ENCODE data around the gene GALNT9. TPM values are rescaled to one million over a fixed set of nuclear protein-coding genes. Genes with fewer than 3 reads are reported as not detected.
A peak's percentile ranks its signal among the peaks of the same experiment; 100 is the strongest.

The GALNT9 gene
- polyA plus RNA-seq, 3 donors = not detected

- DNase-seq = no peak
- H3K4me3 ChIP-seq (replicated peaks in 1 of 3; ENCODE audit: low read depth in 2 of 3, low read length in 3 of 3) = no peak overlapping the region
- no peak for TF ChIP-seq CTCF (IDR thresholded peaks at IDR 0.05)
- intact Hi-C loops (cut with micrococcal nuclease) = no loop called here
- no peaks in the 10 kb centered on the region for H4K20me1 ChIP-seq (ENCODE audit: insufficient read depth, low read length)
- no peaks in the 10 kb centered on the region for H3K9me3 ChIP-seq (replicated peaks in 1 of 2; ENCODE audit: control insufficient read depth in 1 of 2, insufficient read depth in 1 of 2, low read length in 2 of 2)
- H2AFZ ChIP-seq (ENCODE audit: insufficient read depth, low read depth, low read length, poor library complexity, severe bottlenecking) = no peak overlapping the region
- no peak overlapping the region for H3K4me2 ChIP-seq (replicated peaks; ENCODE audit: extremely low read depth, low read length, poor library complexity, severe bottlenecking)
- H3K36me3 ChIP-seq (replicated peaks in 1 of 2; ENCODE audit: control insufficient read depth in 1 of 2, insufficient read depth in 2 of 2, low read length in 2 of 2) = no peaks in the 10 kb centered on the region
- WGBS (ENCODE audit: insufficient coverage) = 80% methylated on average over 17 of the region's 22 CpGs
- no peaks in the 10 kb centered on the region for H3K4me1 Mint-ChIP-seq
- no peak overlapping the region for H3K27ac Mint-ChIP-seq
- no peak overlapping the region for H3K9ac ChIP-seq (ENCODE audit: insufficient read depth, low read length, poor library complexity, severe bottlenecking)
- no peaks in the 10 kb centered on the region for H3K36me3 Mint-ChIP-seq
- H3K9me3 Mint-ChIP-seq = peaks cover 0 to 5% (median 3%) of the 10 kb centered on the region in 7 donors
- H3K4me3 Mint-ChIP-seq = no peak overlapping the region
- H3K27me3 Mint-ChIP-seq (ENCODE audit: low read depth in 3 of 3) = peaks cover 31 to 56% (median 38%) of the 10 kb centered on the region in 3 donors
- H3K79me2 ChIP-seq (ENCODE audit: insufficient read depth, low read length) = no peaks in the 10 kb centered on the region
- H3K27ac ChIP-seq (ENCODE audit: low read depth in 1 of 2, low read length in 2 of 2) = no peak overlapping the region
- no peaks in the 10 kb centered on the region for H3K4me1 ChIP-seq (ENCODE audit: control insufficient read depth in 1 of 2, insufficient read depth in 2 of 2, low read length in 2 of 2)
- H3K27me3 ChIP-seq (ENCODE audit: control insufficient read depth in 2 of 2, insufficient read depth in 2 of 2, low read length in 2 of 2) = peaks cover 2 to 30% of the 10 kb centered on the region in 2 donors
Observed at GRCh38 chr12:132375747-132376463, 46.5 kb upstream of the GALNT9 start.

- no peak overlapping the region for H3K27ac ChIP-seq (ENCODE audit: low read depth in 1 of 2, low read length in 2 of 2)
- H3K9ac ChIP-seq (ENCODE audit: insufficient read depth, low read length, poor library complexity, severe bottlenecking) = no peak overlapping the region
- no peaks in the 10 kb centered on the region for H3K36me3 ChIP-seq (replicated peaks in 1 of 2; ENCODE audit: control insufficient read depth in 1 of 2, insufficient read depth in 2 of 2, low read length in 2 of 2)
- no peak overlapping the region for H3K27ac Mint-ChIP-seq
- DNase-seq = no peak
- no peaks in the 10 kb centered on the region for H3K4me1 Mint-ChIP-seq
- no peak overlapping the region for H3K4me2 ChIP-seq (replicated peaks; ENCODE audit: extremely low read depth, low read length, poor library complexity, severe bottlenecking)
- H3K79me2 ChIP-seq (ENCODE audit: insufficient read depth, low read length) = no peaks in the 10 kb centered on the region
- peaks cover 0 to 5% (median 3%) of the 10 kb centered on the region in 7 donors for H3K9me3 Mint-ChIP-seq
- H4K20me1 ChIP-seq (ENCODE audit: insufficient read depth, low read length) = no peaks in the 10 kb centered on the region
- no peaks in the 10 kb centered on the region for H3K9me3 ChIP-seq (replicated peaks in 1 of 2; ENCODE audit: control insufficient read depth in 1 of 2, insufficient read depth in 1 of 2, low read length in 2 of 2)
- no peaks in the 10 kb centered on the region for H3K36me3 Mint-ChIP-seq
- H3K27me3 ChIP-seq (ENCODE audit: control insufficient read depth in 2 of 2, insufficient read depth in 2 of 2, low read length in 2 of 2) = peaks cover 2 to 24% of the 10 kb centered on the region in 2 donors
- H2AFZ ChIP-seq (ENCODE audit: insufficient read depth, low read depth, low read length, poor library complexity, severe bottlenecking) = no peak overlapping the region
- H3K4me1 ChIP-seq (ENCODE audit: control insufficient read depth in 1 of 2, insufficient read depth in 2 of 2, low read length in 2 of 2) = no peaks in the 10 kb centered on the region
- peaks cover 31 to 65% (median 37%) of the 10 kb centered on the region in 3 donors for H3K27me3 Mint-ChIP-seq (ENCODE audit: low read depth in 3 of 3)
- H3K4me3 Mint-ChIP-seq = peak overlapping the region in 1 of 2 donors; percentile 49
- TF ChIP-seq CTCF (IDR thresholded peaks at IDR 0.05) = no peak
- 78% methylated on average over 18 of the region's 28 CpGs for WGBS (ENCODE audit: insufficient coverage)
- intact Hi-C loops (cut with micrococcal nuclease) = no loop called here
- H3K4me3 ChIP-seq (replicated peaks in 1 of 3; ENCODE audit: low read depth in 2 of 3, low read length in 3 of 3) = no peak overlapping the region
Observed at GRCh38 chr12:132374612-132375445, 45.4 kb upstream of the GALNT9 start.
